Raji (cell line): ENCODE measurements around the gene QRSL1.

ENCODE experiments used
- POLR2A ChIP-seq: IDR thresholded peaks from 2 replicates; pipeline ENCODE4 v1.6.1; 2011; ENCODE audit warnings: low read depth, low read length, control low read depth; ENCODE audit not compliant: insufficient read depth

QRSL1 gene

GRCh38 chr6:106617857-106618256, 11.5 kb upstream of the QRSL1 start:
- no peak for TF ChIP-seq POLR2A

GRCh38 chr6:106618324-106618723, 11.1 kb upstream of the QRSL1 start:
- TF ChIP-seq POLR2A, result no peak

- TF ChIP-seq POLR2A, result no peak
These were observed 10.2 kb upstream of the QRSL1 start for GRCh38 chr6:106619223-106619622.

GRCh38 chr6:106620931-106621672, 8.3 kb upstream of the QRSL1 start:
- TF ChIP-seq POLR2A, result no peak

GRCh38 chr6:106622412-106622811, 7.0 kb upstream of the QRSL1 start:
- TF ChIP-seq POLR2A, result no peak

- no peak for TF ChIP-seq POLR2A
These were observed 6.3 kb upstream of the QRSL1 start for GRCh38 chr6:106623039-106623438.

- no peak for TF ChIP-seq POLR2A
These were observed 2.9 kb upstream of the QRSL1 start for GRCh38 chr6:106626485-106626884.

- TF ChIP-seq POLR2A, result no peak
These were observed 698 bp upstream of the QRSL1 start for GRCh38 chr6:106628658-106629102.

GRCh38 chr6:106629859-106630163, 433 bp downstream of the QRSL1 start:
- TF ChIP-seq POLR2A, result no peak

- no peak for TF ChIP-seq POLR2A
These were observed 988 bp downstream of the QRSL1 start for GRCh38 chr6:106630366-106630765.

GRCh38 chr6:106631346-106631745, 2.0 kb downstream of the QRSL1 start:
- no peak for TF ChIP-seq POLR2A

GRCh38 chr6:106634565-106634964, 5.2 kb downstream of the QRSL1 start:
- TF ChIP-seq POLR2A, result no peak

GRCh38 chr6:106637051-106637716, 7.8 kb downstream of the QRSL1 start:
- no peak for TF ChIP-seq POLR2A

- TF ChIP-seq POLR2A, result no peak
These were observed 8.5 kb downstream of the QRSL1 start for GRCh38 chr6:106637717-106638341.

GRCh38 chr6:106639812-106640211, 10.4 kb downstream of the QRSL1 start:
- no peak for TF ChIP-seq POLR2A

GRCh38 chr6:106642476-106642875, 13.1 kb downstream of the QRSL1 start:
- no peak for TF ChIP-seq POLR2A

- no peak for TF ChIP-seq POLR2A
These were observed 13.7 kb downstream of the QRSL1 start for GRCh38 chr6:106643061-106643460.
